Neural progenitor cell (in vitro differentiated cells): ENCODE data around the gene TRAF3. TPM values are rescaled to one million over a fixed set of nuclear protein-coding genes. Genes with fewer than 3 reads are reported as not detected.
A peak's percentile ranks its signal among the peaks of the same experiment; 100 is the strongest.

ENCODE experiments used
- DNase-seq: peaks from one replicate; pipeline ENCODE4 v3.0.0-alpha.2; 2016; ENCODE audit warnings: low spot score
- H2AFZ ChIP-seq: fragments of 200-600 bp; sonication (generic); replicated peaks from 2 replicates; pipeline ENCODE4 v1.6.1; 2016; ENCODE audit warnings: antibody characterized with exemption
- H3F3A ChIP-seq: fragments of 200-600 bp; sonication (generic); 2 replicates; pipeline ENCODE4 v1.6.1; 2016; ENCODE audit warnings: antibody characterized with exemption, low read depth
- H3K27ac ChIP-seq: fragments of 200-600 bp; sonication (generic); 2 replicates; pipeline ENCODE4 v1.5.1; 2016; ENCODE audit warnings: mild to moderate bottlenecking
- H3K27me3 ChIP-seq: fragments of 200-600 bp; sonication (generic); 2 replicates; pipeline ENCODE4 v1.6.1; 2016; ENCODE audit warnings: mild to moderate bottlenecking, moderate library complexity
- H3K36me3 ChIP-seq: fragments of 200-600 bp; sonication (generic); 2 replicates; pipeline ENCODE4 v1.5.1; 2016
- H3K4me1 ChIP-seq: fragments of 200-600 bp; sonication (generic); 2 replicates; pipeline ENCODE4 v1.6.1; 2016; ENCODE audit warnings: mixed run types
- H3K4me2 ChIP-seq: fragments of 200-600 bp; sonication (generic); 2 replicates; pipeline ENCODE4 v1.6.1; 2016
- H3K4me3 ChIP-seq: fragments of 200-600 bp; sonication (generic); 2 replicates; pipeline ENCODE4 v1.5.1; 2016
- H3K79me2 ChIP-seq: fragments of 200-600 bp; sonication (generic); 2 replicates; pipeline ENCODE4 v1.6.1; 2016; ENCODE audit warnings: low read depth
- H3K9ac ChIP-seq: fragments of 200-600 bp; sonication (generic); 2 replicates; pipeline ENCODE4 v1.6.1; 2016
- H3K9me3 ChIP-seq: fragments of 200-600 bp; sonication (generic); 2 replicates; pipeline ENCODE4 v1.5.1; 2016; ENCODE audit warnings: low read depth
- H4K20me1 ChIP-seq: fragments of 200-600 bp; sonication (generic); 2 replicates; pipeline ENCODE4 v1.6.1; 2016; ENCODE audit warnings: low read depth
- H3K27ac Mint-ChIP-seq: 3 replicates; pipeline ENCODE4 v1.8.0; 2021; ENCODE audit warnings: mixed read lengths
- H3K27me3 Mint-ChIP-seq: 2 replicates; pipeline ENCODE4 v1.8.0; 2022; ENCODE audit warnings: low read depth, mild to moderate bottlenecking, inconsistent platforms, moderate library complexity, mixed read lengths; ENCODE audit not compliant: insufficient read depth
- H3K36me3 Mint-ChIP-seq: 3 replicates; pipeline ENCODE4 v1.8.0; 2021; ENCODE audit warnings: mixed read lengths
- H3K4me1 Mint-ChIP-seq: 3 replicates; pipeline ENCODE4 v1.8.0; 2021; ENCODE audit warnings: mixed read lengths
- H3K4me3 Mint-ChIP-seq: 3 replicates; pipeline ENCODE4 v1.8.0; 2021; ENCODE audit warnings: mild to moderate bottlenecking, moderate library complexity, mixed read lengths
- H3K9me3 Mint-ChIP-seq: 3 replicates; pipeline ENCODE4 v1.8.0; 2020; ENCODE audit warnings: mixed read lengths
- EZH2 ChIP-seq: fragments of 200-600 bp; sonication (generic); IDR thresholded peaks from 2 replicates; pipeline ENCODE4 v1.6.1; 2017; ENCODE audit warnings: antibody characterized with exemption, mild to moderate bottlenecking, moderate library complexity
- EZH2phosphoT487 ChIP-seq: fragments of 200-600 bp; sonication (generic); IDR thresholded peaks from 2 replicates; pipeline ENCODE4 v1.6.1; 2017; ENCODE audit warnings: antibody characterized with exemption
- total RNA-seq: library from RNA; depleted of rRNA; stranded (reverse); fragments of >200 nt; gene quantifications from 2 replicates; pipeline ENCODE4 v1.2.3, GENCODE V29; 2015; ENCODE audit warnings: low replicate concordance
- TF ChIP-seq, protein P1 (sequence below): fragments of 200-600 bp; sonication (generic); IDR thresholded peaks from 2 replicates; pipeline ENCODE4 v1.5.1; 2017; ENCODE audit warnings: antibody characterized with exemption, mild to moderate bottlenecking

TRAF3 gene
- total RNA-seq, 1 donor from 2014 or later, result 18.1 TPM

GRCh38 chr14:102868956-102869547 lies 91.8 kb downstream of the TRAF3 start:
- H3K36me3 ChIP-seq, result no peaks in the 10 kb centered on the region
- no peak overlapping the region for H2AFZ ChIP-seq
- no peaks in the 10 kb centered on the region for H3K4me1 ChIP-seq
- no peak for TF ChIP-seq EZH2
- TF ChIP-seq, protein P1, sequence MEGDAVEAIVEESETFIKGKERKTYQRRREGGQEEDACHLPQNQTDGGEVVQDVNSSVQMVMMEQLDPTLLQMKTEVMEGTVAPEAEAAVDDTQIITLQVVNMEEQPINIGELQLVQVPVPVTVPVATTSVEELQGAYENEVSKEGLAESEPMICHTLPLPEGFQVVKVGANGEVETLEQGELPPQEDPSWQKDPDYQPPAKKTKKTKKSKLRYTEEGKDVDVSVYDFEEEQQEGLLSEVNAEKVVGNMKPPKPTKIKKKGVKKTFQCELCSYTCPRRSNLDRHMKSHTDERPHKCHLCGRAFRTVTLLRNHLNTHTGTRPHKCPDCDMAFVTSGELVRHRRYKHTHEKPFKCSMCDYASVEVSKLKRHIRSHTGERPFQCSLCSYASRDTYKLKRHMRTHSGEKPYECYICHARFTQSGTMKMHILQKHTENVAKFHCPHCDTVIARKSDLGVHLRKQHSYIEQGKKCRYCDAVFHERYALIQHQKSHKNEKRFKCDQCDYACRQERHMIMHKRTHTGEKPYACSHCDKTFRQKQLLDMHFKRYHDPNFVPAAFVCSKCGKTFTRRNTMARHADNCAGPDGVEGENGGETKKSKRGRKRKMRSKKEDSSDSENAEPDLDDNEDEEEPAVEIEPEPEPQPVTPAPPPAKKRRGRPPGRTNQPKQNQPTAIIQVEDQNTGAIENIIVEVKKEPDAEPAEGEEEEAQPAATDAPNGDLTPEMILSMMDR, result no peak
- TF ChIP-seq EZH2phosphoT487, result no peak
- Mint-ChIP-seq H3K27me3 (no peaks in the 10 kb centered on the region), H3K4me1 (no peaks in the 10 kb centered on the region), H3K4me3 (no peak overlapping the region), H3K36me3 (peaks cover 5% of the 10 kb centered on the region), H3K27ac (peak overlapping the region; percentile 50), H3K9me3 (no peaks in the 10 kb centered on the region)
- no peak overlapping the region for H3K4me2 ChIP-seq
- H3K4me3 ChIP-seq, result no peak overlapping the region
- no peaks in the 10 kb centered on the region for H3F3A ChIP-seq
- no peaks in the 10 kb centered on the region for H3K79me2 ChIP-seq
- no peak overlapping the region for H3K27ac ChIP-seq
- no peaks in the 10 kb centered on the region for H3K9me3 ChIP-seq
- H3K27me3 ChIP-seq, result no peaks in the 10 kb centered on the region
- H4K20me1 ChIP-seq, result no peaks in the 10 kb centered on the region
- no peak overlapping the region for H3K9ac ChIP-seq
- DNase-seq, result no peak

GRCh38 chr14:102870246-102870645 lies 93.0 kb downstream of the TRAF3 start:
- H3F3A ChIP-seq, result no peaks in the 10 kb centered on the region
- no peaks in the 10 kb centered on the region for H4K20me1 ChIP-seq
- no peaks in the 10 kb centered on the region for H3K9me3 Mint-ChIP-seq
- H3K36me3 ChIP-seq, result no peaks in the 10 kb centered on the region
- no peak overlapping the region for H3K9ac ChIP-seq
- no peaks in the 10 kb centered on the region for H3K9me3 ChIP-seq
- DNase-seq, result no peak
- H3K79me2 ChIP-seq, result no peaks in the 10 kb centered on the region
- H3K4me1 Mint-ChIP-seq, result no peaks in the 10 kb centered on the region
- no peak overlapping the region for H2AFZ ChIP-seq
- no peak overlapping the region for H3K4me3 Mint-ChIP-seq
- no peak overlapping the region for H3K27ac Mint-ChIP-seq
- no peak overlapping the region for H3K4me2 ChIP-seq
- H3K27ac ChIP-seq, result no peak overlapping the region
- H3K27me3 Mint-ChIP-seq, result no peaks in the 10 kb centered on the region
- H3K27me3 ChIP-seq, result no peaks in the 10 kb centered on the region
- no peaks in the 10 kb centered on the region for H3K4me1 ChIP-seq
- H3K36me3 Mint-ChIP-seq, result peaks cover 7% of the 10 kb centered on the region
- H3K4me3 ChIP-seq, result no peak overlapping the region
- TF ChIP-seq EZH2, result no peak
- TF ChIP-seq, protein P1, result no peak
- TF ChIP-seq EZH2phosphoT487, result no peak

DNA sequence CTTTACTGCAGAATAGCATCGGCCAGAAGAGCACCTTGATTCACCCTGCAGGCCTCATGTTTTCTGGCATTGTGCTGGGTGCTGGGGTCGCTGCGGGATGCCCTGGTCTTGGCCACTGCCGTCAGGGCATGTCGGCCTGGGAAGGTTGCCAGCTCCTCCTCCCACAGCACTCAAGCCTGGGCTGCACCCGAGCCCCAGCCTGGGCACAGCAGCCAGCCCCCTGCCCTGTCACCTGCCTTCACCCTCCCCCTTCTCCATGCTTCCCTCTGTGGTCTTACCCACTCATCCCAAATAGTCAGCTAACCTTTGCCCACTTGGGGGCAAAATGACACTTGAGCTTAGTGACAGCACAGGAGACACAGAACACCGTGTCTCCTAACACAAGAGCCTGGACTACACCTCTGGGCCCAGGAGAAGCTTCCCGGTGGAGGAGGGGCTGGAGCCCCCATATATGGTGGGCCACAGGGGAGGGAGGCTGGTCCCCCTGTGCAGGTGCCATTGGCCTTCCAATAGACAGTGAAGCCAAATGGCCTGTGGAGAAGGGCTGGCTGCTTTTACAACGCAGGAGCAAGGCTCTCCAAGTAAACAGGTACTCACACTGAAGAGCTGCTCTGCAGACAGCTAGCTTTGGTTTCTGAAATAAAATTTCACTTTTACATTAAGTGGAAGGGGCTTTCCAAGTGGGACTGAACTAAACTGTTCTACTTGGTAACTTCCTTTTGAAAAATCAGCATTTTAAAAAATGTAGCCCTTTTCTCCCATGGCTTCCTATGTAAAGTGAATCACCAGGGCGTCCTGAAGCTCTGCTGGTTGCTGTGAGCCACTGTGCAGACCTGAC lies 94.0 kb downstream of the TRAF3 start:
- H3K36me3 ChIP-seq, result no peaks in the 10 kb centered on the region
- H3K79me2 ChIP-seq, result no peaks in the 10 kb centered on the region
- Mint-ChIP-seq H3K27ac (no peak overlapping the region), H3K9me3 (no peaks in the 10 kb centered on the region), H3K36me3 (peaks cover 7% of the 10 kb centered on the region), H3K4me3 (no peak overlapping the region), H3K27me3 (no peaks in the 10 kb centered on the region), H3K4me1 (no peaks in the 10 kb centered on the region)
- no peaks in the 10 kb centered on the region for H3K4me1 ChIP-seq
- TF ChIP-seq EZH2phosphoT487 (no peak), EZH2 (no peak)
- TF ChIP-seq, protein P1, result no peak
- no peaks in the 10 kb centered on the region for H3F3A ChIP-seq
- no peaks in the 10 kb centered on the region for H3K9me3 ChIP-seq
- no peaks in the 10 kb centered on the region for H3K27me3 ChIP-seq
- no peak overlapping the region for H3K4me2 ChIP-seq
- no peak overlapping the region for H3K9ac ChIP-seq
- H3K27ac ChIP-seq, result no peak overlapping the region
- DNase-seq, result no peak
- H4K20me1 ChIP-seq, result no peaks in the 10 kb centered on the region
- no peak overlapping the region for H2AFZ ChIP-seq
- no peak overlapping the region for H3K4me3 ChIP-seq
